CD4-positive, alpha-beta T cell (primary cell): Measurements from ENCODE around the gene SPOCK1. TPM values are rescaled to one million over a fixed set of nuclear protein-coding genes. Genes with fewer than 3 reads are reported as not detected.

Source experiments
- ATAC-seq: fragments of 200-7000 bp; cut with Tn5 transposase; one replicate; pipeline ENCODE4 v1.10.0; 2022; ENCODE audit warnings: mild to moderate bottlenecking; ENCODE audit not compliant: poor library complexity
- CTCF ChIA-PET: fragments of 350-600 bp; sonication (Branson Sonifier 250); formaldehyde crosslinking; loops from one replicate; lab custom pipeline; 2021; ENCODE audit warnings: antibody characterized with exemption, inconsistent platforms; lab: Charles Lee
- POLR2A ChIA-PET: fragments of 350-600 bp; sonication (Branson Sonifier 250); formaldehyde crosslinking; loops from one replicate; lab custom pipeline; 2021; ENCODE audit warnings: antibody characterized with exemption, inconsistent platforms; lab: Charles Lee
- DNase-seq, 14 experiments: peaks; one replicate each; pipeline ENCODE4 v3.0.0-alpha.2; 2013 to 2020; ENCODE audit warnings: mixed read lengths in 2 of 14
- H3K27ac ChIP-seq, 2 donors: one replicate each; pipeline versions ENCODE4 v1.5.1 to v1.7.0; 2013; ENCODE audit warnings: low read length in 2 of 2, low read depth in 1 of 2, mild to moderate bottlenecking in 1 of 2
- H3K27me3 ChIP-seq, 2 experiments: 1 replicate in 1 of 2; 2 replicates in 1 of 2; pipeline versions ENCODE4 v1.6.1 to v1.7.0; 2013; ENCODE audit warnings: low read length in 2 of 2, control low read depth in 1 of 2, mild to moderate bottlenecking in 1 of 2, moderate library complexity in 1 of 2; ENCODE audit not compliant: insufficient read depth in 2 of 2, control insufficient read depth in 1 of 2
- H3K36me3 ChIP-seq: one replicate; pipeline ENCODE4 v1.6.1; 2013; ENCODE audit warnings: low read length, control low read depth; ENCODE audit not compliant: insufficient read depth
- H3K4me1 ChIP-seq: one replicate; pipeline ENCODE4 v1.6.1; 2013; ENCODE audit warnings: low read length, control low read depth; ENCODE audit not compliant: insufficient read depth
- H3K4me3 ChIP-seq: one replicate; pipeline ENCODE4 v1.5.1; 2013; ENCODE audit warnings: mild to moderate bottlenecking, low read length, moderate library complexity
- H3K9me3 ChIP-seq, 2 experiments: 1 replicate in 1 of 2; 2 replicates in 1 of 2; pipeline versions ENCODE4 v1.6.1 to v1.7.0; 2013; ENCODE audit warnings: low read length in 2 of 2, mild to moderate bottlenecking in 2 of 2, control low read depth in 1 of 2, moderate library complexity in 1 of 2; ENCODE audit not compliant: control insufficient read depth in 1 of 2, insufficient read depth in 1 of 2
- H3K27ac Mint-ChIP-seq: one replicate; pipeline ENCODE4 v1.8.0; 2020; ENCODE audit warnings: mixed read lengths
- H3K27me3 Mint-ChIP-seq: one replicate; pipeline ENCODE4 v1.8.0; 2021; ENCODE audit warnings: mixed read lengths
- H3K36me3 Mint-ChIP-seq: one replicate; pipeline ENCODE4 v1.8.0; 2021; ENCODE audit warnings: low read depth, mixed read lengths
- H3K4me1 Mint-ChIP-seq: one replicate; pipeline ENCODE4 v1.8.0; 2021; ENCODE audit warnings: low read depth, mixed read lengths
- H3K4me3 Mint-ChIP-seq: one replicate; pipeline ENCODE4 v1.8.0; 2020; ENCODE audit warnings: mild to moderate bottlenecking, mixed read lengths
- H3K9me3 Mint-ChIP-seq: one replicate; pipeline ENCODE4 v1.8.0; 2020; ENCODE audit warnings: mixed read lengths
- CTCF ChIP-seq: fragments of 200-600 bp; IDR thresholded peaks from one replicate; pipeline ENCODE4 v1.8.0; 2022; ENCODE audit warnings: antibody characterized with exemption, mild to moderate bottlenecking
- intact Hi-C, 2 experiments: fragments of 100-400 bp; cut with DNase I in 1 of 2; cut with micrococcal nuclease in 1 of 2; formaldehyde crosslinking; loops; one replicate each; pipeline versions ENCODE4 v1.15.1 to v1.9.0; 2023 to 2025; cut with DNase I, micrococcal nuclease
- total RNA-seq, 174 experiments: library from RNA in 2 of 174; stranded (reverse) in 2 of 174; gene quantifications; one replicate each; pipeline ENCODE4 v1.2.3 and lab custom pipeline; 2021 to 2026

The SPOCK1 gene
- total RNA-seq, 2 experiments from 2014 or later, result not detected

GRCh38 chr5:137245438-137245837 is 253.7 kb downstream of the SPOCK1 start:
- no peaks in the 10 kb centered on the region for H3K9me3 Mint-ChIP-seq
- TF ChIP-seq CTCF, result no peak
- ChIA-PET POLR2A (no interaction called here), CTCF (no interaction called here)
- H3K4me1 Mint-ChIP-seq, result no peaks in the 10 kb centered on the region
- H3K36me3 ChIP-seq, result no peaks in the 10 kb centered on the region
- H3K27ac ChIP-seq, result no peak overlapping the region
- no peak overlapping the region for H3K4me3 ChIP-seq
- H3K4me3 Mint-ChIP-seq, result no peak overlapping the region
- no peak for ATAC-seq
- H3K27me3 ChIP-seq, result no peaks in the 10 kb centered on the region
- no peak overlapping the region for H3K27ac Mint-ChIP-seq
- no peak for DNase-seq
- H3K27me3 Mint-ChIP-seq, result peaks cover 6% of the 10 kb centered on the region
- H3K4me1 ChIP-seq, result no peaks in the 10 kb centered on the region
- intact Hi-C loops, result no loop called here
- H3K36me3 Mint-ChIP-seq, result no peaks in the 10 kb centered on the region
- H3K9me3 ChIP-seq, result no peaks in the 10 kb centered on the region

GRCh38 chr5:137240285-137240684 is 258.8 kb downstream of the SPOCK1 start:
- intact Hi-C loops, result no loop called here
- no peak overlapping the region for H3K4me3 Mint-ChIP-seq
- Histone ChIP-seq H3K27me3 (peaks cover 0 to 2% of the 10 kb centered on the region in 2 experiments), H3K36me3 (no peaks in the 10 kb centered on the region), H3K4me3 (no peak overlapping the region), H3K4me1 (no peaks in the 10 kb centered on the region), H3K27ac (no peak overlapping the region), H3K9me3 (peaks cover 0 to 6% of the 10 kb centered on the region in 2 experiments)
- H3K27ac Mint-ChIP-seq, result no peak overlapping the region
- H3K9me3 Mint-ChIP-seq, result no peaks in the 10 kb centered on the region
- no peaks in the 10 kb centered on the region for H3K4me1 Mint-ChIP-seq
- ATAC-seq, result no peak
- peaks cover 45% of the 10 kb centered on the region for H3K27me3 Mint-ChIP-seq
- ChIA-PET CTCF (no interaction called here), POLR2A (no interaction called here)
- H3K36me3 Mint-ChIP-seq, result no peaks in the 10 kb centered on the region
- no peak for TF ChIP-seq CTCF
- no peak for DNase-seq

GRCh38 chr5:137236849-137237507 is 262.1 kb downstream of the SPOCK1 start:
- Mint-ChIP-seq H3K27me3 (peaks cover 56% of the 10 kb centered on the region), H3K4me1 (no peaks in the 10 kb centered on the region), H3K9me3 (no peaks in the 10 kb centered on the region), H3K4me3 (no peak overlapping the region), H3K36me3 (no peaks in the 10 kb centered on the region), H3K27ac (no peak overlapping the region)
- TF ChIP-seq CTCF, result no peak
- H3K27ac ChIP-seq, result no peak overlapping the region
- DNase-seq (no peak), ATAC-seq (no peak)
- H3K9me3 ChIP-seq, result peaks cover 0 to 6% of the 10 kb centered on the region in 2 experiments
- H3K4me1 ChIP-seq, result no peaks in the 10 kb centered on the region
- intact Hi-C loops, result no loop called here
- ChIA-PET POLR2A (no interaction called here), CTCF (no interaction called here)
- no peaks in the 10 kb centered on the region for H3K36me3 ChIP-seq
- H3K27me3 ChIP-seq, result peaks cover 0 to 2% of the 10 kb centered on the region in 2 experiments
- H3K4me3 ChIP-seq, result no peak overlapping the region
